ENCODE results near the gene ZFAND4. TPM values are rescaled to one million over a fixed set of nuclear protein-coding genes. Genes with fewer than 3 reads are reported as not detected.
"Not testable (repeated sequence)": the region's sequence is repeated elsewhere in the genome, so short reads cannot be mapped to it uniquely, and the experiment has no call there.

ZFAND4 gene
- total RNA-seq, 1 donor from 2014 or later, result 9.3 TPM

- no peak overlapping the region for H3K27ac Mint-ChIP-seq
- peaks cover 30% of the 10 kb centered on the region for H3K4me1 Mint-ChIP-seq
- H3K9me3 Mint-ChIP-seq, result peaks cover 8% of the 10 kb centered on the region
- H3K27me3 Mint-ChIP-seq, result peaks cover 7% of the 10 kb centered on the region
- DNase-seq, result no peak
- no peak overlapping the region for H3K4me3 Mint-ChIP-seq
- intact Hi-C loops (cut with micrococcal nuclease), result loop anchor here (10.0 kb wide), 2 partner anchors 336 to 434 kb away; no protein-coding TSS in a partner anchor
- peaks cover 19% of the 10 kb centered on the region for H3K36me3 Mint-ChIP-seq (ENCODE audit: low read depth)
Observed at GRCh38 chr10:45591280-45591679, 81.3 kb downstream of the ZFAND4 start.

- H3K9me3 Mint-ChIP-seq, result peaks cover 8% of the 10 kb centered on the region
- H3K36me3 Mint-ChIP-seq (ENCODE audit: low read depth), result peaks cover 20% of the 10 kb centered on the region
- no peak overlapping the region for H3K4me3 Mint-ChIP-seq
- no peak overlapping the region for H3K27ac Mint-ChIP-seq
- H3K27me3 Mint-ChIP-seq, result peaks cover under 1% of the 10 kb centered on the region
- intact Hi-C loops (cut with micrococcal nuclease), result loop anchor here (10.0 kb wide), 2 partner anchors 335 to 435 kb away; no protein-coding TSS in a partner anchor
- DNase-seq, result no peak
- peaks cover 25% of the 10 kb centered on the region for H3K4me1 Mint-ChIP-seq
Observed at GRCh38 chr10:45589868-45590267, 82.7 kb downstream of the ZFAND4 start.

- no peak overlapping the region for H3K27ac Mint-ChIP-seq
- intact Hi-C loops (cut with micrococcal nuclease), result no loop called here
- no peak overlapping the region for H3K4me3 Mint-ChIP-seq
- peaks cover 20% of the 10 kb centered on the region for H3K36me3 Mint-ChIP-seq (ENCODE audit: low read depth)
- peaks cover 22% of the 10 kb centered on the region for H3K4me1 Mint-ChIP-seq
- peaks cover 3% of the 10 kb centered on the region for H3K27me3 Mint-ChIP-seq
- H3K9me3 Mint-ChIP-seq, result peaks cover 12% of the 10 kb centered on the region
- no peak for DNase-seq
Observed at GRCh38 chr10:45589009-45589408, 83.6 kb downstream of the ZFAND4 start.

- Mint-ChIP-seq H3K4me3 (no peak overlapping the region), H3K9me3 (peaks cover 12% of the 10 kb centered on the region), H3K4me1 (peaks cover 9% of the 10 kb centered on the region), H3K27me3 (peaks cover 3% of the 10 kb centered on the region), H3K36me3 (ENCODE audit: low read depth) (peaks cover 18% of the 10 kb centered on the region), H3K27ac (no peak overlapping the region)
- intact Hi-C loops (cut with micrococcal nuclease), result no loop called here
- DNase-seq, result no peak
Observed at GRCh38 chr10:45586028-45586824, 86.3 kb downstream of the ZFAND4 start.

- Mint-ChIP-seq H3K36me3 (ENCODE audit: low read depth) (peaks cover 11% of the 10 kb centered on the region), H3K4me1 (peaks cover 18% of the 10 kb centered on the region), H3K27ac (no peak overlapping the region), H3K4me3 (no peak overlapping the region), H3K9me3 (peaks cover 12% of the 10 kb centered on the region), H3K27me3 (peaks cover 3% of the 10 kb centered on the region)
- intact Hi-C loops (cut with micrococcal nuclease), result no loop called here
- DNase-seq, result no peak
Observed at GRCh38 chr10:45585131-45585530, 87.4 kb downstream of the ZFAND4 start.

GRCh38 chr10:45582386-45582781, 90.2 kb downstream of the ZFAND4 start:
- H3K27ac Mint-ChIP-seq, result no peak overlapping the region
- no peak for DNase-seq
- intact Hi-C loops (cut with micrococcal nuclease), result loop anchor here (5.0 kb wide), 1 partner anchor 90 kb away; the partner anchor contains the start of gene ZFAND4
- H3K4me3 Mint-ChIP-seq, result no peak overlapping the region
- H3K4me1 Mint-ChIP-seq, result peaks cover 26% of the 10 kb centered on the region
- H3K36me3 Mint-ChIP-seq (ENCODE audit: low read depth), result peaks cover 1% of the 10 kb centered on the region
- peaks cover 3% of the 10 kb centered on the region for H3K27me3 Mint-ChIP-seq
- peaks cover 9% of the 10 kb centered on the region for H3K9me3 Mint-ChIP-seq

- peaks cover 26% of the 10 kb centered on the region for H3K4me1 Mint-ChIP-seq
- H3K27me3 Mint-ChIP-seq, result peaks cover 3% of the 10 kb centered on the region
- DNase-seq, result no peak
- H3K4me3 Mint-ChIP-seq, result peak overlapping the region; percentile 34
- intact Hi-C loops (cut with micrococcal nuclease), result loop anchor here (1.0 to 5.0 kb wide), 3 partner anchors 13 to 229 kb away; partner anchors contain the start of gene ZFAND4
- H3K36me3 Mint-ChIP-seq (ENCODE audit: low read depth), result peaks cover 1% of the 10 kb centered on the region
- H3K9me3 Mint-ChIP-seq, result peaks cover 6% of the 10 kb centered on the region
- peak overlapping the region; percentile 52 for H3K27ac Mint-ChIP-seq
Observed at GRCh38 chr10:45581582-45582385, 90.8 kb downstream of the ZFAND4 start.

GRCh38 chr10:45581216-45581549, 91.4 kb downstream of the ZFAND4 start:
- Mint-ChIP-seq H3K4me3 (peak overlapping the region; percentile 78), H3K36me3 (ENCODE audit: low read depth) (peaks cover 1% of the 10 kb centered on the region), H3K27me3 (peaks cover 3% of the 10 kb centered on the region), H3K27ac (peak overlapping the region; percentile 83), H3K4me1 (peaks cover 26% of the 10 kb centered on the region), H3K9me3 (peaks cover 5% of the 10 kb centered on the region)
- no peak for DNase-seq
- intact Hi-C loops (cut with micrococcal nuclease), result loop anchor here (1.0 to 5.0 kb wide), 3 partner anchors 13 to 228 kb away; partner anchors contain the start of gene ZFAND4

GRCh38 chr10:45580371-45581215, 92.0 kb downstream of the ZFAND4 start:
- H3K27me3 Mint-ChIP-seq, result peaks cover 3% of the 10 kb centered on the region
- peaks cover 5% of the 10 kb centered on the region for H3K9me3 Mint-ChIP-seq
- H3K36me3 Mint-ChIP-seq (ENCODE audit: low read depth), result peaks cover 1% of the 10 kb centered on the region
- peak; percentile 72 for DNase-seq
- intact Hi-C loops (cut with micrococcal nuclease), result loop anchor here (1.0 to 5.0 kb wide), 3 partner anchors 14 to 228 kb away; partner anchors contain the start of gene ZFAND4
- peak overlapping the region; percentile 78 for H3K4me3 Mint-ChIP-seq
- peak overlapping the region; percentile 83 for H3K27ac Mint-ChIP-seq
- H3K4me1 Mint-ChIP-seq, result peaks cover 26% of the 10 kb centered on the region

- no peak for DNase-seq
- intact Hi-C loops (cut with micrococcal nuclease), result no loop called here
- Mint-ChIP-seq H3K27me3 (no peaks in the 10 kb centered on the region), H3K36me3 (ENCODE audit: low read depth) (no peaks in the 10 kb centered on the region), H3K4me1 (peaks cover 26% of the 10 kb centered on the region), H3K27ac (no peak overlapping the region), H3K4me3 (no peak overlapping the region), H3K9me3 (no peaks in the 10 kb centered on the region)
Observed at GRCh38 chr10:45578384-45578971, 94.1 kb downstream of the ZFAND4 start.

GRCh38 chr10:45575966-45576597, 96.5 kb downstream of the ZFAND4 start:
- Mint-ChIP-seq H3K36me3 (ENCODE audit: low read depth) (no peaks in the 10 kb centered on the region), H3K4me1 (peaks cover 17% of the 10 kb centered on the region), H3K9me3 (no peaks in the 10 kb centered on the region), H3K27me3 (no peaks in the 10 kb centered on the region), H3K27ac (no peak overlapping the region), H3K4me3 (no peak overlapping the region)
- no peak for DNase-seq
- intact Hi-C loops (cut with micrococcal nuclease), result no loop called here

GRCh38 chr10:45575032-45575761, 97.4 kb downstream of the ZFAND4 start:
- H3K4me1 Mint-ChIP-seq; DNase-seq; H3K27me3 Mint-ChIP-seq; H3K36me3 Mint-ChIP-seq (ENCODE audit: low read depth); intact Hi-C loops (cut with micrococcal nuclease); H3K9me3 Mint-ChIP-seq; H3K27ac Mint-ChIP-seq; H3K4me3 Mint-ChIP-seq: not testable (repeated sequence)
